Astrocyte (in vitro differentiated cells and primary cell): ENCODE data around the gene SLC28A3.

ENCODE experiments used
- CTCF ChIP-seq: IDR thresholded peaks from 2 replicates; pipeline ENCODE4 v1.5.1; 2011; ENCODE audit warnings: low read depth, mild to moderate bottlenecking, inconsistent platforms, low read length, moderate library complexity; ENCODE audit not compliant: insufficient read depth
- EZH2 ChIP-seq: IDR thresholded peaks from 2 replicates; pipeline ENCODE4 v1.6.1; 2012; ENCODE audit warnings: mild to moderate bottlenecking, low read length, inconsistent platforms; ENCODE audit not compliant: insufficient read depth

GRCh38 chr9:84366683-84367082 lies 26.1 kb upstream of the SLC28A3 start:
- TF ChIP-seq CTCF = no peak
- no peak for TF ChIP-seq EZH2
